Measurements from ENCODE around the gene ASTN2. TPM values are rescaled to one million over a fixed set of nuclear protein-coding genes. Genes with fewer than 3 reads are reported as not detected.

Gene ASTN2
- total RNA-seq, 2 experiments from 2014 or later, result 1.7 to 4.2 TPM

DNA sequence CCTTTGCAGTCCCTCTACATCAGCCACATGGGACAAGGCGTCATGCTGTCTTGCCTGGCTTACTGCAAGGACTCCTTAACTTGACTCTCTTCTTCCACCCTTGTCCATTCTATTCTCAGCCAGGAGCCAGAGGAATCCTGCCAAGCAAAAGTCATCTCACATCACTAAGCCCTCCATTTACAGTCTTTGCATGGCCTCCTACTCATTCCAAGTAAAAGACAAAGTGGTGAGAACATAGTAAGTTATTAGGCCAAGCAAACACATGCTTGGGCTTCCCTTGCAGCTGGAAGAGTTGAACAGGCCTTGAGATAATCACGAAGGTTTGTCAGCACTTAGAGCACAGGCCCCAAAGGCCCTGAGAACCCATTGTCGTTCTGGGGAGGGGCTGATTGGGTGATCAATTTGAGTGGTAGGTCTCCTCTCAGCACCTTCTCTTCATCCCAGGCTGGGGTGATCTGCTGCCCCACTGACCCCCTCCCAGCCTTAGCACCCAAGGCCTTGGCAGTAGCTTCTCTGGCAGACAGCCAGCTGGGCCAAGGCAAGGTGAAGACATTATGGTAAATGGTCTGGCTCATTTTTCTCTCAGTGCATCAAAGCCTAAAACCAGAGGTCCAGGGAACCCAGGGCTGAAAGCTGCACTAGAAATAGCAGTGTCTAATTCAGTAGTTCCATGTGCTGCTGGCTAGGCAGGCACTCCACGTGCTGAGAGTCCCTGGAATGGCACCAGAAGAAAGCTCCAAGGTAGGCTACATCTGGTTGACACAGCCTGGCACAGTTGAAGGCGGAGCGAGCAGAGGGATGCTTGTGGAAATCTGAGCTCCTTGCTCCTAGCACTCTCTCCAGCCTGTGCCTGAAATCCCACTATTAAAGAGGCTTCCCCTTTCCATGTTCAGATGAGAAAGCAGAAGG, 121.4 kb downstream of the ASTN2 start:
- Histone ChIP-seq H3K4me2 (ENCODE audit: low read length) (no peak overlapping the region), H3K79me2 (ENCODE audit: insufficient read depth, low read depth, low read length) (no peaks in the 10 kb centered on the region), H3K9me2 (ENCODE audit: insufficient read depth, low read length) (no peaks in the 10 kb centered on the region), H4K20me1 (ENCODE audit: insufficient read depth, low read length) (no peaks in the 10 kb centered on the region), H3K36me3 (ENCODE audit: insufficient read depth, low read length) (no peaks in the 10 kb centered on the region), H3K9me3 (ENCODE audit: low read length) (no peaks in the 10 kb centered on the region), H3K27ac (ENCODE audit: low read depth, low read length, poor library complexity, severe bottlenecking) (no peak overlapping the region), H3K4me1 (ENCODE audit: insufficient read depth, low read length, poor library complexity, severe bottlenecking) (no peaks in the 10 kb centered on the region), H2AFZ (ENCODE audit: low read length) (no peak overlapping the region), H3K4me3 (ENCODE audit: low read depth, low read length, poor library complexity, severe bottlenecking) (no peak overlapping the region)
- BruUV-seq (replicated peaks), result no TSS peak
- CTCF ChIA-PET (ENCODE audit: unreplicated experiment), result no interaction called here
- POLR2A ChIA-PET, result no interaction called here
- intact Hi-C loops (cut with micrococcal nuclease; ENCODE audit: unreplicated experiment), result no loop called here
- DNase-seq (ENCODE audit: low spot score), result no peak
- TF ChIP-seq, protein P1, sequence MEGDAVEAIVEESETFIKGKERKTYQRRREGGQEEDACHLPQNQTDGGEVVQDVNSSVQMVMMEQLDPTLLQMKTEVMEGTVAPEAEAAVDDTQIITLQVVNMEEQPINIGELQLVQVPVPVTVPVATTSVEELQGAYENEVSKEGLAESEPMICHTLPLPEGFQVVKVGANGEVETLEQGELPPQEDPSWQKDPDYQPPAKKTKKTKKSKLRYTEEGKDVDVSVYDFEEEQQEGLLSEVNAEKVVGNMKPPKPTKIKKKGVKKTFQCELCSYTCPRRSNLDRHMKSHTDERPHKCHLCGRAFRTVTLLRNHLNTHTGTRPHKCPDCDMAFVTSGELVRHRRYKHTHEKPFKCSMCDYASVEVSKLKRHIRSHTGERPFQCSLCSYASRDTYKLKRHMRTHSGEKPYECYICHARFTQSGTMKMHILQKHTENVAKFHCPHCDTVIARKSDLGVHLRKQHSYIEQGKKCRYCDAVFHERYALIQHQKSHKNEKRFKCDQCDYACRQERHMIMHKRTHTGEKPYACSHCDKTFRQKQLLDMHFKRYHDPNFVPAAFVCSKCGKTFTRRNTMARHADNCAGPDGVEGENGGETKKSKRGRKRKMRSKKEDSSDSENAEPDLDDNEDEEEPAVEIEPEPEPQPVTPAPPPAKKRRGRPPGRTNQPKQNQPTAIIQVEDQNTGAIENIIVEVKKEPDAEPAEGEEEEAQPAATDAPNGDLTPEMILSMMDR (conservative IDR thresholded peaks at IDR 0.05; ENCODE audit: low read length), result no peak
- no peak for TF ChIP-seq EZH2phosphoT487 (IDR thresholded peaks at IDR 0.05; ENCODE audit: borderline replicate concordance, low read depth, low read length)

DNA sequence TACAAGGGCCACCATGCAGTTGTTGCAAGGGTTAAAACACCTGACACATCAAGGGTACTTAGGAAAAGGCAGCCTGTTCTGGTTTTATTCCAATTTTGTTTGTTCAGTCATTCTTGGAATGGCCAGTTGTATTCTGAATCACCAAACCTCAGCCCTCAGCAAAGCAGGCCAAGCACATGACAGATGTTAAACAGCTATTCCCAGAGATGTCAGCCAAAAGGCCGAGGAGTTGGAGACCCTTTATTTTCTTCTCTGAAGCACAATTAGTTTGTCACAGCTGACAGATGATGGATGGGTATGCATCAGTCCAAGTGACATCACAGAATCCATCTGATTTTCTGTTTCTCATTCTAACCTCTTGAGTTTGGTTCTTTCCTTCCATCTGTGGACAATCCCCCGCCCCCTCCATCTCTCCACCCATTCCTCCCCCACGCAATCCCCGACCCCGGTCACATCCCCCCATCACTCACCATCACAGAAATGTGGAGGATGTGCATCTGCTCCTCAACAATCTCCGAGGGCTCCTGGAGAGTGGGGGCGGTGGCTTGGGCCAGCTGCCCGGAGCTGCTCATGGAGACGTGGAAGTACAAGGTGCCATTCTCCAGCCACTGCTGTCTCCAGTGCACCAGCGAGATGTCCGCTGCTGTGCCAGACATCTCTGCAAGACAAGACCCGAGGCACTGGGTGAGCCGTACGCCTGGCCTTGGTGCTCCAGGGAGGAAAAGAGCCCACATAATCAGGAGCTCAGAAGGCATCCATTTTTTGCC, 123.8 kb downstream of the ASTN2 start:
- Histone ChIP-seq H3K4me3 (ENCODE audit: low read depth, low read length, poor library complexity, severe bottlenecking) (no peak overlapping the region), H3K9me2 (ENCODE audit: insufficient read depth, low read length) (no peaks in the 10 kb centered on the region), H4K20me1 (ENCODE audit: insufficient read depth, low read length) (no peaks in the 10 kb centered on the region), H3K4me1 (ENCODE audit: insufficient read depth, low read length, poor library complexity, severe bottlenecking) (no peaks in the 10 kb centered on the region), H3K4me2 (ENCODE audit: low read length) (no peak overlapping the region), H3K9me3 (ENCODE audit: low read length) (no peaks in the 10 kb centered on the region), H3K27ac (ENCODE audit: low read depth, low read length, poor library complexity, severe bottlenecking) (no peak overlapping the region), H3K79me2 (ENCODE audit: insufficient read depth, low read depth, low read length) (no peaks in the 10 kb centered on the region), H2AFZ (ENCODE audit: low read length) (no peak overlapping the region), H3K36me3 (ENCODE audit: insufficient read depth, low read length) (no peaks in the 10 kb centered on the region)
- no peak for TF ChIP-seq EZH2phosphoT487 (IDR thresholded peaks at IDR 0.05; ENCODE audit: borderline replicate concordance, low read depth, low read length)
- TF ChIP-seq, protein P1 (conservative IDR thresholded peaks at IDR 0.05; ENCODE audit: low read length), result no peak
- ChIA-PET CTCF (ENCODE audit: unreplicated experiment) (no interaction called here), POLR2A (interaction anchor here (0.7 kb wide), 1 partner anchor 154 kb away, joined by 5 read pairs; no protein-coding TSS in a partner anchor)
- intact Hi-C loops (cut with micrococcal nuclease; ENCODE audit: unreplicated experiment), result no loop called here
- no peak for DNase-seq (ENCODE audit: low spot score)
- no TSS peak for BruUV-seq (replicated peaks)
